ENCODE results near the gene G3BP2.
A peak's percentile ranks its signal among the peaks of the same experiment; 100 is the strongest.
"Not testable (repeated sequence)": the region's sequence is repeated elsewhere in the genome, so short reads cannot be mapped to it uniquely, and the experiment has no call there.

The G3BP2 gene

GRCh38 chr4:75672461-75673026 is 667 bp downstream of the G3BP2 start:
- Histone ChIP-seq H3K4me3 (ENCODE audit: low read length) (peak overlapping the region; percentile 87), H3K36me3 (replicated peaks; ENCODE audit: low read depth, low read length) (no peaks in the 10 kb centered on the region), H3K4me2 (ENCODE audit: low read length) (peak overlapping the region; percentile 82), H3K4me1 (ENCODE audit: low read length) (peaks cover 27% of the 10 kb centered on the region), H3K79me2 (ENCODE audit: low read length) (peaks cover 62% of the 10 kb centered on the region), H3K9ac (ENCODE audit: low read length) (peak overlapping the region; percentile 95), H3K27me3 (ENCODE audit: low read depth, low read length) (no peaks in the 10 kb centered on the region), H3K27ac (ENCODE audit: low read length) (peak overlapping the region; percentile 85), H4K20me1 (ENCODE audit: insufficient read depth, low read length) (peaks cover 47% of the 10 kb centered on the region), H3K9me3 (ENCODE audit: insufficient read depth, low read length) (no peaks in the 10 kb centered on the region), H2AFZ (ENCODE audit: low read depth, low read length) (no peak overlapping the region)
- TF ChIP-seq EZH2phosphoT487 (IDR thresholded peaks at IDR 0.05; ENCODE audit: low read depth) (no peak), CTCF (IDR thresholded peaks at IDR 0.05; ENCODE audit: low read depth, low read length) (no peak)

- Histone ChIP-seq H4K20me1 (ENCODE audit: insufficient read depth, low read length) (peaks cover 54% of the 10 kb centered on the region), H3K79me2 (ENCODE audit: low read length) (peaks cover 68% of the 10 kb centered on the region), H3K4me3 (ENCODE audit: low read length) (peak overlapping the region; percentile 87), H2AFZ (ENCODE audit: low read depth, low read length) (no peak overlapping the region), H3K27me3 (ENCODE audit: low read depth, low read length) (no peaks in the 10 kb centered on the region), H3K36me3 (replicated peaks; ENCODE audit: low read depth, low read length) (no peaks in the 10 kb centered on the region), H3K4me2 (ENCODE audit: low read length) (peak overlapping the region; percentile 82), H3K9ac (ENCODE audit: low read length) (peak overlapping the region; percentile 95), H3K4me1 (ENCODE audit: low read length) (peaks cover 27% of the 10 kb centered on the region), H3K9me3 (ENCODE audit: insufficient read depth, low read length) (no peaks in the 10 kb centered on the region), H3K27ac (ENCODE audit: low read length) (peak overlapping the region; percentile 85)
- TF ChIP-seq EZH2phosphoT487 (IDR thresholded peaks at IDR 0.05; ENCODE audit: low read depth) = no peak
- no peak for TF ChIP-seq CTCF (IDR thresholded peaks at IDR 0.05; ENCODE audit: low read depth, low read length)
These were observed 1.3 kb downstream of the G3BP2 start for GRCh38 chr4:75671802-75672421.

- Histone ChIP-seq H3K27ac (ENCODE audit: low read length) (no peak overlapping the region), H3K9ac (ENCODE audit: low read length) (no peak overlapping the region), H3K4me1 (ENCODE audit: low read length) (peaks cover 21% of the 10 kb centered on the region), H4K20me1 (ENCODE audit: insufficient read depth, low read length) (peaks cover 84% of the 10 kb centered on the region), H3K4me2 (ENCODE audit: low read length) (no peak overlapping the region), H3K4me3 (ENCODE audit: low read length) (no peak overlapping the region), H3K36me3 (replicated peaks; ENCODE audit: low read depth, low read length) (peaks cover 3% of the 10 kb centered on the region), H3K79me2 (ENCODE audit: low read length) (peaks cover 96% of the 10 kb centered on the region), H3K9me3 (ENCODE audit: insufficient read depth, low read length) (no peaks in the 10 kb centered on the region), H2AFZ (ENCODE audit: low read depth, low read length) (no peak overlapping the region), H3K27me3 (ENCODE audit: low read depth, low read length) (no peaks in the 10 kb centered on the region)
- no peak for TF ChIP-seq CTCF (IDR thresholded peaks at IDR 0.05; ENCODE audit: low read depth, low read length)
- TF ChIP-seq EZH2phosphoT487 (IDR thresholded peaks at IDR 0.05; ENCODE audit: low read depth) = no peak
These were observed 4.6 kb downstream of the G3BP2 start for GRCh38 chr4:75668596-75668995.

GRCh38 chr4:75667636-75668035 is 5.6 kb downstream of the G3BP2 start:
- H3K4me3 ChIP-seq (ENCODE audit: low read length); H3K27ac ChIP-seq (ENCODE audit: low read length); H3K9me3 ChIP-seq (ENCODE audit: insufficient read depth, low read length); H3K9ac ChIP-seq (ENCODE audit: low read length); H3K36me3 ChIP-seq (replicated peaks; ENCODE audit: low read depth, low read length); H3K4me2 ChIP-seq (ENCODE audit: low read length); H2AFZ ChIP-seq (ENCODE audit: low read depth, low read length); H3K27me3 ChIP-seq (ENCODE audit: low read depth, low read length): not testable (repeated sequence)
- Histone ChIP-seq H4K20me1 (ENCODE audit: insufficient read depth, low read length) (peaks cover 90% of the 10 kb centered on the region), H3K79me2 (ENCODE audit: low read length) (peaks cover 100% of the 10 kb centered on the region), H3K4me1 (ENCODE audit: low read length) (peaks cover 21% of the 10 kb centered on the region)
